HepG2 (cell line): ENCODE results near the gene HID1. TPM values are rescaled to one million over a fixed set of nuclear protein-coding genes. Genes with fewer than 3 reads are reported as not detected.

Experiments
- ATAC-seq: fragments of 200-7000 bp; cut with Tn5 transposase; 3 replicates; pipeline ENCODE4 v1.9.1; 2020; ENCODE audit warnings: mild to moderate bottlenecking, moderate library complexity
- BruUV-seq: library from RNA; stranded (reverse); fragments of 400-500 nt; replicated peaks from 2 replicates; lab custom pipeline; 2021; lab: Mats Ljungman, UMichigan
- CTCF ChIA-PET: fragments of 300-600 bp; formaldehyde crosslinking; extraction: SDS; loops from one replicate; lab custom pipeline; 2021; ENCODE audit warnings: low total read pairs, inconsistent platforms, low intra/inter-chr PET ratio; lab: Yijun Ruan, JAX
- POLR2A ChIA-PET: fragments of 350-600 bp; sonication (Branson Sonifier 250); formaldehyde crosslinking; loops from one replicate; lab custom pipeline; 2020; ENCODE audit warnings: antibody characterized with exemption, inconsistent platforms; lab: Yijun Ruan, JAX
- DNase-seq: peaks from one replicate; pipeline ENCODE4 v3.0.0-alpha.2; 2015; ENCODE audit warnings: low spot score
- FAIRE-seq: peaks from 3 replicates; lab custom pipeline; 2011; peaks lifted over from hg19 to GRCh38; lab: Jason Lieb, UNC
- H2AFZ ChIP-seq: one replicate; pipeline ENCODE4 v1.6.1; 2011; ENCODE audit warnings: low read length, inconsistent platforms
- H3K27ac ChIP-seq: fragments of 300-600 bp; 3 replicates; pipeline ENCODE4 v1.8.0; 2011; ENCODE audit warnings: mixed run types, mild to moderate bottlenecking, mixed read lengths, low read length, inconsistent platforms; ENCODE audit not compliant: insufficient read depth; ENCODE audit errors: extremely low read length
- H3K27me3 ChIP-seq, 2 experiments: fragments of 200-600 bp in 1 of 2; 2 replicates in 1 of 2; 3 replicates in 1 of 2; pipeline versions ENCODE4 v1.6.0 to v1.8.0; 2011; ENCODE audit warnings: low read length in 2 of 2, mild to moderate bottlenecking in 2 of 2, moderate library complexity in 2 of 2, inconsistent platforms in 1 of 2; ENCODE audit not compliant: insufficient read depth in 2 of 2, control insufficient read depth in 1 of 2
- H3K36me3 ChIP-seq, 2 experiments: fragments of 200-600 bp in 1 of 2; replicated peaks in 1 of 2; 2 replicates in 1 of 2; 3 replicates in 1 of 2; pipeline versions ENCODE4 v1.5.1 to v1.8.0; 2011; ENCODE audit warnings: low read length in 2 of 2, inconsistent platforms in 1 of 2; ENCODE audit not compliant: insufficient read depth in 2 of 2, control insufficient read depth in 1 of 2
- H3K4me1 ChIP-seq: 2 replicates; pipeline ENCODE4 v1.5.1; 2012; ENCODE audit warnings: low read length, inconsistent platforms; ENCODE audit not compliant: insufficient read depth
- H3K4me2 ChIP-seq: 2 replicates; pipeline ENCODE4 v1.6.0; 2011; ENCODE audit warnings: low read depth, low read length, inconsistent platforms
- H3K4me3 ChIP-seq, 3 experiments: fragments of 200-600 bp in 1 of 3; sonication (generic), shearing (Covaris generic) in 1 of 3; replicated peaks in 1 of 3; 2 replicates each; pipeline ENCODE4 v1.5.1; 2011 to 2016; ENCODE audit warnings: low read length in 3 of 3, inconsistent platforms in 2 of 3, low read depth in 2 of 3, mild to moderate bottlenecking in 2 of 3, control low read depth in 1 of 3, mixed read lengths in 1 of 3; ENCODE audit not compliant: insufficient read depth in 1 of 3
- H3K79me2 ChIP-seq: one replicate; pipeline ENCODE4 v1.6.1; 2011; ENCODE audit warnings: low read length, inconsistent platforms; ENCODE audit not compliant: insufficient read depth
- H3K9ac ChIP-seq: 2 replicates; pipeline ENCODE4 v1.6.0; 2011; ENCODE audit warnings: mild to moderate bottlenecking, low read depth, low read length, inconsistent platforms; ENCODE audit not compliant: insufficient read depth
- H3K9me3 ChIP-seq: 2 replicates; pipeline ENCODE4 v1.5.1; 2012; ENCODE audit warnings: mild to moderate bottlenecking, low read length
- H4K20me1 ChIP-seq: 2 replicates; pipeline ENCODE4 v1.6.0; 2011; ENCODE audit warnings: inconsistent platforms, mild to moderate bottlenecking, low read length, moderate library complexity; ENCODE audit not compliant: insufficient read depth
- CCAR2 ChIP-seq: fragments of 200-400 bp; formaldehyde crosslinking; optimal IDR thresholded peaks from 2 replicates; pipeline ENCODE3; 2018; ENCODE audit warnings: low read depth, mild to moderate bottlenecking, low read length, moderate library complexity
- CEBPZ ChIP-seq: IDR thresholded peaks from 2 replicates; pipeline ENCODE4 v1.6.1; 2012; ENCODE audit warnings: low read length, improper control_type of control experiment
- E2F2 ChIP-seq: sonication (generic); formaldehyde crosslinking; IDR thresholded peaks from 2 replicates; pipeline ENCODE4 v1.4.0; 2020; ENCODE audit warnings: missing genetic modification reagents, borderline replicate concordance
- HHEX ChIP-seq: IDR thresholded peaks from 2 replicates; pipeline ENCODE4 v1.6.1; 2016; ENCODE audit warnings: control low read depth
- HNF4G ChIP-seq, 2 experiments: sonication (generic) in 1 of 2; formaldehyde crosslinking in 1 of 2; IDR thresholded peaks; 2 replicates each; pipeline versions ENCODE4 v1.4.0 to v1.6.1; 2011 to 2020; ENCODE audit warnings: borderline replicate concordance in 2 of 2, low read depth in 2 of 2, mild to moderate bottlenecking in 2 of 2, low read length in 1 of 2, missing genetic modification reagents in 1 of 2, moderate library complexity in 1 of 2
- HOXA5 ChIP-seq: sonication (generic); formaldehyde crosslinking; IDR thresholded peaks from 2 replicates; pipeline ENCODE4 v1.4.0; 2020; ENCODE audit warnings: missing genetic modification reagents
- IKZF1 ChIP-seq: fragments of 450-650 bp; IDR thresholded peaks from 2 replicates; pipeline ENCODE4 v1.7.1; 2016
- POLR2G ChIP-seq: fragments of 200-400 bp; formaldehyde crosslinking; IDR thresholded peaks from 2 replicates; pipeline ENCODE4 v1.6.1; 2018; ENCODE audit warnings: mild to moderate bottlenecking, low read depth, low read length, moderate library complexity
- PRMT3 ChIP-seq: sonication (generic); formaldehyde crosslinking; IDR thresholded peaks from 2 replicates; pipeline ENCODE4 v1.8.1; 2022; ENCODE audit warnings: low read depth, mild to moderate bottlenecking, moderate library complexity, missing genetic modification reagents, borderline replicate concordance
- RARG ChIP-seq: sonication (generic); formaldehyde crosslinking; IDR thresholded peaks from 2 replicates; pipeline ENCODE4 v1.4.0; 2020; ENCODE audit warnings: low read depth, mild to moderate bottlenecking, missing genetic modification reagents
- RERE ChIP-seq: IDR thresholded peaks from 2 replicates; pipeline ENCODE4 v1.6.1; 2016; ENCODE audit warnings: low read depth, missing genetic modification reagents, missing compliant biosample characterization
- ZNF12 ChIP-seq: sonication (generic); formaldehyde crosslinking; IDR thresholded peaks from 2 replicates; pipeline ENCODE4 v1.5.0; 2020; ENCODE audit warnings: missing genetic modification reagents
- ZNF354B ChIP-seq: sonication (generic); formaldehyde crosslinking; IDR thresholded peaks from 2 replicates; pipeline ENCODE4 v1.8.0; 2022; ENCODE audit warnings: mild to moderate bottlenecking, missing genetic modification reagents
- ZNF552 ChIP-seq: sonication (generic); formaldehyde crosslinking; IDR thresholded peaks from 2 replicates; pipeline ENCODE4 v1.9.0; 2022; ENCODE audit warnings: missing genetic modification reagents, mild to moderate bottlenecking, borderline replicate concordance
- WGBS: methylation state at CpG from one replicate; pipeline ENCODE4 v1.1.6; 2017; ENCODE audit warnings: low lambda C conversion rate; 5-methylcytosine and 5-hydroxymethylcytosine counted together
- in situ Hi-C: cut with HindIII; loops from 2 replicates; pipeline ENCODE4 v1.10.0; 2017; ENCODE audit warnings: low pct_unique_long_range_greater_than_20kb; ENCODE audit not compliant: extremely low pct_ligation_motif_present
- intact Hi-C: fragments of 100-400 bp; cut with micrococcal nuclease; formaldehyde crosslinking; loops from one replicate; pipeline ENCODE4 v1.10.0; 2022; ENCODE audit not compliant: unreplicated experiment
- polyA plus RNA-seq, 8 experiments: library from polyadenylated mRNA; depleted of rRNA in 3 of 8; stranded (reverse) in 7 of 8; unstranded in 1 of 8; fragments of >200 nt; fragmentation: Illumina TruSeq in 4 of 8; extraction: Trizol in 4 of 8; gene quantifications; 2 replicates each; pipeline versions ENCODE4 v1.2.1 to v1.2.3, GENCODE V29; 2011 to 2016; ENCODE audit warnings: low read depth in 4 of 8, missing spikeins in 1 of 8, mixed read lengths in 1 of 8; ENCODE audit not compliant: insufficient read depth in 1 of 8
- total RNA-seq, 5 experiments: library from RNA; depleted of rRNA; stranded (reverse); fragments of >200 nt; fragmentation: Illumina TruSeq; extraction: Trizol; gene quantifications; 2 replicates each; pipeline ENCODE4 v1.2.3, GENCODE V29; 2016; ENCODE audit warnings: low read depth in 1 of 5

Gene HID1
- total and polyA plus RNA-seq, 2 of the 13 experiments (the other 11 are each of a cell fraction or from before 2014, with no cell fraction given) = 2.1 to 10.6 TPM

GRCh38 chr17:75004371-75004770 is 31.8 kb upstream of the HID1 start:
- Histone ChIP-seq H3K4me3 (no peak overlapping the region), H3K4me2 (no peak overlapping the region), H3K9ac (no peak overlapping the region), H4K20me1 (no peaks in the 10 kb centered on the region), H2AFZ (no peak overlapping the region), H3K27ac (no peak overlapping the region), H3K4me1 (no peaks in the 10 kb centered on the region), H3K27me3 (no peaks in the 10 kb centered on the region; a peak in 1 of 5 replicates), H3K9me3 (no peaks in the 10 kb centered on the region), H3K79me2 (no peaks in the 10 kb centered on the region), H3K36me3 (peaks cover 0 to 2% of the 10 kb centered on the region in 2 experiments; a peak in 2 of 5 replicates)
- intact Hi-C loops (no loop called here), in situ Hi-C loops (no loop called here)
- no peak; the same call in 2 of the 3 replicates for ATAC-seq
- 80% methylated on average over 2 of the region's 3 CpGs for WGBS
- FAIRE-seq = no peak
- DNase-seq = no peak
- ChIA-PET CTCF (interaction anchor here (0.8 kb wide), 1 partner anchor 43 kb away, joined by 3 read pairs; no protein-coding TSS in a partner anchor), POLR2A (interaction anchor here (0.9 kb wide), 1 partner anchor 21 kb away, joined by 3 read pairs; no protein-coding TSS in a partner anchor)
- BruUV-seq = no TSS peak
- TF ChIP-seq E2F2 = no peak
- no peak for TF ChIP-seq RERE
- TF ChIP-seq CEBPZ = no peak
- TF ChIP-seq ZNF12 = no peak
- no peak for TF ChIP-seq HHEX (CRISPR knock-in tag)
- TF ChIP-seq IKZF1 = no peak
- TF ChIP-seq HOXA5 (CRISPR knock-in tag) = no peak
- TF ChIP-seq PRMT3 (CRISPR knock-in tag) = no peak
- no peak for TF ChIP-seq ZNF354B (CRISPR knock-in tag)
- TF ChIP-seq CCAR2 = no peak
- TF ChIP-seq POLR2G = no peak
- TF ChIP-seq ZNF552 (CRISPR knock-in tag) = no peak
- TF ChIP-seq HNF4G (IDR thresholded peaks at IDR 0.05; ENCODE audit: borderline replicate concordance, low read depth, low read length) = no peak
- TF ChIP-seq HNF4G (CRISPR knock-in tag; IDR thresholded peaks at IDR 0.05; ENCODE audit: borderline replicate concordance, low read depth) = no peak
- no peak for TF ChIP-seq RARG (CRISPR knock-in tag)
